Right renal pelvis (tissue), 4 donors: ENCODE measurements around the gene PDGFB. TPM values are rescaled to one million over a fixed set of nuclear protein-coding genes. Genes with fewer than 3 reads are reported as not detected.

Experiments used
- DNase-seq, 4 donors: peaks; one replicate each; pipeline ENCODE4 v3.0.0-alpha.2; 2013; ENCODE audit warnings: low read depth in 4 of 4, low spot score in 3 of 4, missing footprints in 1 of 4
- polyA plus RNA-seq, 4 donors: library from polyadenylated mRNA; unstranded; fragments of 120-200 nt; gene quantifications; one replicate each; pipeline ENCODE4 v1.2.1, GENCODE V29; 2013; ENCODE audit not compliant: insufficient read length in 4 of 4

The PDGFB gene
- polyA plus RNA-seq, 4 donors: 14.8 to 18.7 (median 16.5) TPM

- no peak for DNase-seq
Measured at GRCh38 chr22:39214006-39214382, 30.8 kb downstream of the PDGFB start.

GRCh38 chr22:39212721-39213376 lies 31.9 kb downstream of the PDGFB start:
- DNase-seq: no peak

GRCh38 chr22:39209756-39210155 lies 35.0 kb downstream of the PDGFB start:
- no peak for DNase-seq

GRCh38 chr22:39208013-39208680 lies 36.6 kb downstream of the PDGFB start:
- no peak for DNase-seq

- DNase-seq: no peak
Measured at GRCh38 chr22:39207141-39208012, 37.4 kb downstream of the PDGFB start.

GRCh38 chr22:39206491-39206890 lies 38.3 kb downstream of the PDGFB start:
- DNase-seq: no peak

GRCh38 chr22:39205344-39206021 lies 39.3 kb downstream of the PDGFB start:
- no peak for DNase-seq

GRCh38 chr22:39204216-39204615 lies 40.6 kb downstream of the PDGFB start:
- DNase-seq: no peak

- no peak for DNase-seq
Measured at GRCh38 chr22:39197578-39197977, 47.2 kb downstream of the PDGFB start.

GRCh38 chr22:39194098-39194497 lies 50.7 kb downstream of the PDGFB start:
- DNase-seq: no peak

- no peak for DNase-seq
Measured at GRCh38 chr22:39188809-39189208, 56.0 kb downstream of the PDGFB start.

- DNase-seq: no peak
Measured at GRCh38 chr22:39185601-39186012, 59.2 kb downstream of the PDGFB start.

GRCh38 chr22:39184586-39185577 lies 59.9 kb downstream of the PDGFB start:
- no peak for DNase-seq

GRCh38 chr22:39183991-39184585 lies 60.7 kb downstream of the PDGFB start:
- no peak for DNase-seq

GRCh38 chr22:39182478-39183030 lies 62.2 kb downstream of the PDGFB start:
- no peak for DNase-seq

GRCh38 chr22:39181778-39182177 lies 63.0 kb downstream of the PDGFB start:
- no peak for DNase-seq

GRCh38 chr22:39181356-39181755 lies 63.4 kb downstream of the PDGFB start:
- DNase-seq: no peak

GRCh38 chr22:39179841-39180335 lies 64.9 kb downstream of the PDGFB start:
- DNase-seq: no peak

- DNase-seq: no peak
Measured at GRCh38 chr22:39179401-39179827, 65.4 kb downstream of the PDGFB start.
